ENCODE results near the gene TRPC4.

GRCh38 chr13:37752146-37752545 lies 117.4 kb downstream of the TRPC4 start:
- no peak for TF ChIP-seq CTCF (IDR thresholded peaks at IDR 0.05; ENCODE audit: insufficient read depth, low read length, poor library complexity, severe bottlenecking)
- no peak for TF ChIP-seq EZH2phosphoT487 (conservative IDR thresholded peaks at IDR 0.05; ENCODE audit: low read length)
